Measurements from ENCODE around the gene MBD5. TPM values are rescaled to one million over a fixed set of nuclear protein-coding genes. Genes with fewer than 3 reads are reported as not detected.

The MBD5 gene
- total RNA-seq, 1 donor from 2014 or later, result 46.5 TPM

DNA sequence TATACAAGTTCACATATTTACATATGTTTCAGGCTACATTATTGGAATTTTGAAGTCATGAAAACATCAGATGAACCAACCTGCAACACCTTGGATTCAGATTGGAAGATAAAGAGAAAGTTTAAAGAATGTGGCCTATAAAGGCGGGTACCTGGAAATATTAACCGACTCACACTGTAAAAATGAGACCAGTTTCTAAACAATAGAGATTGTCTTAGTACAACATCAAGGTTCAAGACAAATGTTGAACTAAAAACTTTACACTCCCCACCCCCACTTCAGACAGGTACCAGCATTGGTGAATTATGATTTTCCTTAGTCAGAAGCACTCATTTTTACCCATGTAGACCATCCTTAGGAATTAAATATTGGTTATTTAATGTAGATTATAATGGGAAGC, 437.3 kb downstream of the MBD5 start:
- DNase-seq (ENCODE audit: low read depth), result no peak

DNA sequence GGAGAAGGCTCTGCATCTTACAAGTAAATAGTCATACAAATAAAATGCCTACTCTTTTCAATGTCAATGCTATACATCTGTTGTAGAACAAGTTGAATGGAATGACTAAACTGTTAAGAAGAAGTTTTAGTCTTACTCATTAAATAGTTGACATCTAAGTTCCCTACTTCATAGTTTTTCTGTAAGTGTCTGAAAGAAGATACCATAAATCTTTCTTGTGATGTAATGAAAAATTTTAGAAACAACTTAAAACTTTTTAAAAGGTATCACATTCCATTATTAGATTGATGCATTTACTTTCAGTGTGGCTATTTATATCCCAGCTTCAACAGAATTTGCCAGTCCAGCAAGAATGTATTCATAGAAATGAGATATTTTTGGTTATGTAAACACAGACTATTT, 438.5 kb downstream of the MBD5 start:
- no peak for DNase-seq (ENCODE audit: low read depth)

DNA sequence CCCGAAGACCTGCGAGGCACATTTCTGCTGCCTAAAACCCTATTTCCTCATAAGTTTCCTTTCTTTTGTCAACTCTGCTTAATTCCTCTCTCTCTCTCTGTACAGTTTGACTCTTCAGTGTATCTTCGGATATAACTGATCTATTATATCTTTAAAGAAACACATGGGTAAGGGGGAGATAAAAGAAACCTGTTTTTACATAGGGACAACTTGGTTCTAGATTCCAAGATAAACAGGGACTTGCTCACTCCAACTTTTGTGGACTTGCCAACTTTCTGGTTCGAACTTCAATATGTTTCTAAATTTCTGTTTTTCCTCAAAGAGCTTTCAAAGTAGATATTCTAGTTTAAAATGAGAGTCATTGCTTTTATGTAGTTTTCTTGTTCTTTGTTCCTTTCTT, 441.0 kb downstream of the MBD5 start:
- DNase-seq (ENCODE audit: low read depth), result no peak

DNA sequence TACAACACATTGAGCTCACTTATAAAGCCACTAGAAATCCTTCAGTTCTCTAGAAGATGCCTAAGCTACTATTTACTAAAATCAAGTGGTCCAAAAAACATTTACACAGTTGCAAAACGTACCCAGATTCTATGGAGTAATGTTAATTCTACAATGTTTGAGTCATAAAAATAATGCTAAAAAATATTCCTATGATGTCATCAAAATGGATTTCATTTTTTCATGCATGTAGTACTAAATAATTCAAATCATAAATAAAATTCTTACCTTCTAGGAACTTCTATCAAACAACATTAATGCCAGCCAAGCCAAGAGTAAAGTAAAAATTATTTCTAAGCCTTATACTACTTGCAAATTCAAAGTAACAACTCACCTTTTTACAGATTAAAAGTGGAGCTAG, 454.7 kb downstream of the MBD5 start:
- no peak for DNase-seq (ENCODE audit: low read depth)

DNA sequence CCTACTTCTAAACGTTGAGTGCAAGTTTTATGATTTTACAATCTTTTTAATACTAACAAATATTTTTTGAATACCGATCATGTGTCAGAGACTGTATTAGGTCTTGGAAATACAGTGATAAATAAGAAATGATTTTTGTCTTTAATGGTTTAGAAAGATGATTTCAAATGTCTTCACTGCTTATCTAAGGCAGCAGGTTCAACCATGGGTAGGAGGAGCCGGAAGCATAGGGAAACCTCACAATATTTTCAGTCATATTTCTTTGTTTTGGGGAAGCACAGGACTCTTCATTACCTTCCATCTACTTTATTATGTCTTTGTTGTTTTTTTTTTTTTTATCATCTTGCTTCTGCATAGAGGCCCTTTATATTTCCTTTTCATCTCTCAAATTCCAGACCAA, 458.5 kb downstream of the MBD5 start:
- no peak for DNase-seq (ENCODE audit: low read depth)

DNA sequence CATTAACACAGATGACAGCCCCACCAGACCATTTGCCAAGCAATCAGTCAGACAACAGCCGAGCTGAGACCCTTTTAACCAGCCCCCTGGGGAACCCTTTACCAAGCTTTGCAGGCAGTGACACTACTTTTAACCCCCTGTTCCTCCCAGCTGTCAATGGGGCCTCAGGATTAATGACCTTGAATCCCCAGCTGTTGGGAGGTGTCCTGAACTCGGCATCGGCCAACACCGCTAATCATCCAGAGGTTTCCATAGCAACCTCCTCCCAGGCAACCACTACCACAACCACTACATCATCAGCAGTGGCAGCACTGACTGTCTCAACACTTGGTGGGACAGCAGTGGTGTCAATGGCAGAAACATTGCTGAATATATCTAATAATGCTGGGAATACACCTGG, 462.8 kb downstream of the MBD5 start:
- DNase-seq (ENCODE audit: low read depth), result no peak

DNA sequence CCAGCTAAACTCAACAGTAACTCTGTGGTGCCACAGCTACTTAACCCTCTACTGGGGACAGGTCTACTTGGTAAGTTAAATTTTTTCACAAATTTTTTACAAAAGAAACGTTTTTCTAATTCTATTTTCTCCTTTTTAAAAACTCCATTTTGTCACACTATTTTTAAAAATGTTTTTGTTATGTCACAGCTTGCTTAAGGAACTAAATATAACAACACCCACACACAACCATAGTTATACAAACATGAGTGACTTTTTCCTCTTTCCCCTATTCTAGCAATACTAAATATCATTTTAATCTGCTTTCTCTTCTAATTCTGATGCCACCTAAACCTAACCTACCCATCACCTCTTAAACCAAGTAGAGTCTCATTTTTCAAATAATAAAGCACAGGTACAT, 463.2 kb downstream of the MBD5 start:
- DNase-seq (ENCODE audit: low read depth), result no peak

DNA sequence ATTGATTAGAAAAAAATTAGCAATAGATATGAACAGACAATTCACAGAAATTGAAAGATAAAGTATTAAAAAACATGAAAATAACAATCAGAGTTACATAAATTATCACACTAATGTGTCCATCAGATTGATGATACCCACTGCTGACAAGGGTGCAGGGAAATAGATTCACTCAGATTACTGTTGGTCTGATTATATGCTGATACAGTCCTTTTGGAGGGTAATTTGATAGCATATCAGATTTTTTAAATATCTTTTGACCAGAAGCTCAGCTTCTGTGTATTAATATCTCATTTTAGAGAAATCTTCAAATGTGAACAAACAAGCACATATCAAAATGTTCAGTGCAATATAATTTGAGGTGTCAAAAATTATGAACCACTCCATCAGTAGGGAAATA, 465.8 kb downstream of the MBD5 start:
- DNase-seq (ENCODE audit: low read depth), result no peak

DNA sequence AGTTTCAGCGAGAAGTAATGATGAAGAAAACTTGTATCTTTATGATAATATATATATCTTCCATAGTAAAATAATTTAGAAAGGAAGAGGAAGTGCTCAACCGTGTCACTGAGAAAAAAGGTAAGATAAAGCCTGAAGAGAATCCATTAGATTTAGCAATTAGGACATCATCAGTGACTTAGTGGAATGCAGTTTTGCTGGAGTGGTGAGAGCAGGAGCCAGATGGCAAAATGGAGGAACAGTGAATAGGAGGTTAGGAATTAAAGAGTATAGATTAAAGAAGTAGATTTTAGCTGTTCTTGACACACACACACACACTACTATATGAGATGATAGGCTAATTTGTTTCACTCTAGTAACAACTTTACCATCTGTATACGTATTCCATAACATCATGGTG, 466.5 kb downstream of the MBD5 start:
- no peak for DNase-seq (ENCODE audit: low read depth)

DNA sequence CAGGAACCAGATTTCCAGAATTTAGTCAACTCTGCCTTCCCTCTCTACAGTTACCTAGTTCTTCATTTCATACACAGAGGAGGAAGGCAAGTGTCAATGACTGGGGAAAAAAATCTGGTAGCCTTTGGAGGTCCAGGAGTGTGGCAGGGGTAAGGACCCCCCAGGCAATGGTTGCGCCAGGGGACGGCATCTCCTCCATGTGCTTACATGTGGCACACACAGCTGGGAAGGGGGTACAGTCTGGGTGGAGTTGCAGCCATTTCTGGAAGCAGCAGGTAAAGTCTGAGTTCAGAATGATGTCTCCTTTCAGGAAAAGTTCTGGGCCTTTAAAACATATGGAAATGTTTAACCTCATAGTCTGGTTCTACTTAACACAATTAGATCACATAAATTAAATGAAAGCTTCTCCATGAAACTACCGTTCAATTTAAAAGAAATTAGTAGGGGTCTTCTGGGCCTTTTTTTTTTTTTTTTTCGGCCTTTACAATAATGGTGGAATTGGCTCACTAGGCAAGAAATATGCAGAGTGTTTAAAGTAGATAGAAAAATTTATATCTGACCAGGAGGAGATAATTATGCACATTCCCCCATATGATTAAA, 470.0 kb downstream of the MBD5 start:
- no peak for DNase-seq (ENCODE audit: low read depth)

DNA sequence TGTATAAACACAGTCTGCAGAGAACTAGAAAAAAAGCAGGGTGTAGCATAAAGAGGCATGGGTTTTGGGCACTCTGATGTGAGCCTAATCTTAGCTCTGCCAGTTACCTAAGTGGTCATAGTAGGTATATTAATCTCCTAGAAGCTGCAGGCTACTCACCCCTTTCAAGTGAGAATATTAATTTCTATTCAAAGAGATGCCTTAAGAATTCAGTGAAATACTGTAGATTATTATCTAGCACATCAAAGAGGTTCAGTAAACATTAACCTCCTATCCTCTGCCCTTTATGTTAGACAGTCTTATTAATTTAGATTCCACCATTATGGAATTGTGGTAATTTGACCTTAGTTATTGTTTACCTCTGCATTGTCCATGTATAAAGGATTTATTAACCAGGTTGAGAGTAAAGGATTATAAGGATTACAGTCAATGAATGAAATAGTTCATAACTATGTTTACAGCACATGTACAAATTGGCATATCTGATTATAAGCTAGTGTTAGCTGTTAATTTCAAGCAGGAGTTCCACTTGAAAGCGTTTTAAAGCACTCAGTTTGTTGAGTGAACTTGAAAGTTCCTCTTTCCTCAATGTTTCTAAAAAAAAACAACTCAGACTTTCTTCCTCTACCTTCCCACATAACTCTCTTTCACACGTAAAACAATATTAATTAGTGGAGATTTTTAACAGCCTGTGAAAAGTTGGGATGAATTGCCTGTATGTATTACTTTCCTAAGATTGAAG, 473.1 kb downstream of the MBD5 start:
- peak; percentile 20 for DNase-seq (ENCODE audit: low read depth)

DNA sequence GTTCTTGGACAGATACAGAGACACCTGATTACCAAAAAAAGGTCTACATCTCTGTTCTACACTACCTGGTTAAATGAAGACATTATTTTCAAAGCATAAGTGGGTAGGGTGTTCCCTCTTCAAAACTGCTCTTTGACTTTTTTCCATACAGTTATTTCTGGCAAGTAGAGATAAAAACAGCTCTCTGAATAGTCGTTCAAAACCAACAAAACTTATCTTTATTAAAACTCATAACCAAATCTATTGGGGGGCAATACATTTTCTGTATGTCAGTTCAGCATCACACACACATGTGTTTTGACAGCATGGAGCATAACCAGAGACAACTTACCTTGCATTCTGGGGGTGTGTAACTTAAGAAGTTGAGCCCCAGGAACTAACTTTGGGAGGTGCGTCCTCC, 474.7 kb downstream of the MBD5 start:
- no peak for DNase-seq (ENCODE audit: low read depth)

DNA sequence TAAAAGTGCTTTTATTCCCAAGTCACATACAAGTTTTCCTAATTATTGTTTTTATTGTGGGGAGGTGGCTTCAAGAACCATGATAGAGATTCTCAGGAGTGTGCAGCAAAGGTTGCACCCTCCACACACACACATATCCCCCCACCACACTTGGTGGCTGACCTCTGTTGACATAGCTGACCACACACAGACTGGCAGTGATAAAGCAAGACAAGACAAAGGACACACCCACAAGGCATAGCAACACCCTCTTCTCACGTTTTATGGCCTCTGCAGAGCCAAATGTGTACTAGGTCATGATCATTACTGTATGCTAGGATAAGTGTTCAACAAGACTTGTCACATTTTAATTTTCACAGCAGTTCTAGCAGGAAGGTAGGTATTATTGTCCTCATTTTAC, 480.7 kb downstream of the MBD5 start:
- no peak for DNase-seq (ENCODE audit: low read depth)

DNA sequence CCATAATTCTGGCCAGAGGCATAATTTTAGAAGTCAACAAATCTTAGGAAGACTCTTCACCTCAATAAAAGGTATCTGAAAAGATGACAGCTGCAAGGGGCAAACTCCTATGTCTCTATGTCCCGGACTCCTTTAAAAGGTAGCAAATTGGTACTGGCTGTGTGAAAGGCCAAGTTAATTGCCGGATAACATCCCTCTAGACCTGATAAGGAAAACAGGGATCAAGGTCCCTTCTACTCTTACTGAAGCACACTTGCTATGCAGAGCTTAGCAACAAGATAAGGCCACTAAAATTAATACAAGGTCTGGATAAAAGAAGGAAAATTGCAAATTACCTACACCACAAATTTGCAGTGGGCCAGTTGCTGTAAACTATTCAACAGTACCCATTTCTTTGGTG, 482.6 kb downstream of the MBD5 start:
- DNase-seq (ENCODE audit: low read depth), result no peak

DNA sequence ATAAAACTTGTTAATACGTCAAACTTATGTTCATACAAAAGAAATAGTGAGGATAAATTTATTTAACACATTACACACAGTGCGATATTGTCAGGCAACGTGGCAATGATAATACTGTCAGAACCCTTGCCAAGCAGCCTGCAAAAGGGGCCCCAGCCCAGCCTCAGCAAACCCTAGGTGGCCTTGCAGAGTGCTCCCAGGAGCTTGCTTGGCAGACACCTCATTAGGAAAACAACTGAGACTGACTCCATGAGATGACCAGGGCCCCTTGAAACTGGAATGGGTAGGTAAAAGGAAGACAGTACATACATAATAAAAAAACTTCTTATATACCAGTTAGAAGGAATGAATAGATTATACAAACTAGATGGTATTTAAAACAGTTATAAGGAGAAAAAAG, 487.1 kb downstream of the MBD5 start:
- no peak for DNase-seq (ENCODE audit: low read depth)

DNA sequence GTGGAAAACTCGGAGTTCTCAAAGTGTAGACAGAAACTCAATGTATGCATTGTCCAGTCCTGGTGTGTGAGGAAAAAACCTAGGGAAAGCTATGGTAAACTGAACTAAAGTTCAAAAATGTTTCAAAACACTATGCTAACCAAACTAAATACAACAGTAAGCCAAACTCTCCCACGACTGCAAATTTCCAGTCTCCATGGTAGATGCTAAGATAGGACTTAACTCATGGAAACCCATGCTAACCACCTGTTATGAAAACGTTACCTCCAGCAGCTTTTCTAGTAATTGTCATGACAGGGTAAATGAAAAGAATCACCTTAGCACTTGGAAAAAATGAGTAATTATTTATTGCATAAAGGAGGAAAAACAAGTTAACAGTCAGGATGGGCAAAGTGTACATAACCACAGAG, 488.0 kb downstream of the MBD5 start:
- DNase-seq (ENCODE audit: low read depth), result no peak

DNA sequence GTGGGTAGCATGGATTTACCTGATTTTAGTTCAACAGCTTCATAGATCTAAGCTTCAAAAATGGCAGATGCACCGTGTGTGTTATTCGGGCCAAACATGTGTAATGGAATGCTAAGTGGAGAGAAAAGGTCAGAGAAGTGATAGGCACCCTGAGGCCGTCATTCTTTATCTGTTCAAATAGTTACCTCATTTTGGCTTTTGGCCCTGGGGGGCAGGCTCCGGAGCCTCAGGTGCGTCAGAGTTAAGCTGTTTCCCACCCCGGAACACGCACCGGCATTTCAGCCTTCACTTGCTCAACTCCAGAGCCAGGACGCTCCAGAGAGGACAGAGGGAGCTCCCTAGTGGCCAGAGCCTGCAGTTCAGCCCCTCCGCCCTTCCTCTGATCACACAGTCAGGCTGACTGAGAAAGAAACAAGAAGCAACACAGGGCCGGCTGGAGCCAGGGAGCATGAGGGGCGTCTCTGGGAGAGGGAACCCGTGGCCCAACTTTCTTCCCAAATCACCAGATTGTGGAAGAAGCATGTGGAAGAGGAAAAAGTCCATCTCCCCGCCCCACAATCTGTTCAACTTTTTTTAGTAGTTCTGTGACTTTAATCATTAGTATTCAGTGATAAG, 488.5 kb downstream of the MBD5 start:
- DNase-seq (ENCODE audit: low read depth), result peak; percentile 69

DNA sequence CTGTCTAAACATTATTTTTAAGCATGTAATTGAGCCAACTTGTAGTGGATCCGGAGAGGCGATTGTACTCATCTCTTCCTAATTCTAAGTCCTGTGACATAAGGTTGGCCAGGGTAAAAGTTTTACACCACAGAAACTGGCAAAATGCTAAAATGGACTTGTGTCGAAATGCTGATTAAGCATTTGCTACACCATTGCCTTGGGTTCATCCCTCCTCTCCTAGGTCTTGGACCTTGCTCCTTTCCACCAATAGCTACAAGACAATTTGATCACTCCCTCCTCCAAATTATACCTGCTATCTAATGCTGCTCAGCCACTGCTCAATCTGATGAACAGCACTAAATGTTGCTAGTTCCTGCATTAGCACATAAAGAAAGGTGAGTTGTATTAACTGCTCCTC, 491.0 kb downstream of the MBD5 start:
- no peak for DNase-seq (ENCODE audit: low read depth)

DNA sequence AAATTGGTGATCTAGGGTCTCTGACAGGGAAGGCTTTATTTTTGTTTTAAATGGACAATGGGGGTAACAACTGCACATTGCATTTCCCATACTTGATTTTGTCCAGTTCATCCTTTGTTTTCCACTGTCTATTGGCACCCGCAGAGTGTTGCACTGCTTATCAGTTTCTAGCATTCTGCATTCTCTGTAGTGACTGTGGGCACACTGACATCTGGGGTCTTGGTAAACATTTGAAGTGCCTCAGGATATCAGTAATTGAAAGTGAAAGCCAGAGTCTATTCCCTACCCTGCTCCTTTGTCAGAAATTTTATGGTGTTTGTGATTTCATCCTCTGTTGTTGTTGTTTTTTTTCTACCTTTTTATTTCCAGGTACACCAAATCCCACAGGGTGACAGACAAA, 491.6 kb downstream of the MBD5 start:
- DNase-seq (ENCODE audit: low read depth), result no peak

DNA sequence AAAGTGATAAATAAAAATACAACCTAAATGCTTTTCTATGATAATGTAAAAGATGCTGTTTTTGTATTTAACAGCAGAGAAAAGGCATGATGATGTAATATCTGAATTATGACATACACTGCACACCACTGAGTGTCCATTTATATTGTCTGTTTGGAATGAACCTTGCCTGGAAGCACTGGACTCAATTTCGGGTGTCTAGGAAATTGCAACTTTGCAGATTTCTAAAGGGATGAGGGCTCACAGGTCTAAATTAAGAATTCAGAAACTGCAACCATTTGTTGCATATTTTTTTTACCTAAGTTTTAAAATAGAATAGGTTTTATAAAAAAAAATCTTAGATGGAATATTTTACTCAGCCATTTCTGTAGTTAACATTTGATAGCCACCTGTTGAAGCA, 492.5 kb downstream of the MBD5 start:
- no peak for DNase-seq (ENCODE audit: low read depth)

DNA sequence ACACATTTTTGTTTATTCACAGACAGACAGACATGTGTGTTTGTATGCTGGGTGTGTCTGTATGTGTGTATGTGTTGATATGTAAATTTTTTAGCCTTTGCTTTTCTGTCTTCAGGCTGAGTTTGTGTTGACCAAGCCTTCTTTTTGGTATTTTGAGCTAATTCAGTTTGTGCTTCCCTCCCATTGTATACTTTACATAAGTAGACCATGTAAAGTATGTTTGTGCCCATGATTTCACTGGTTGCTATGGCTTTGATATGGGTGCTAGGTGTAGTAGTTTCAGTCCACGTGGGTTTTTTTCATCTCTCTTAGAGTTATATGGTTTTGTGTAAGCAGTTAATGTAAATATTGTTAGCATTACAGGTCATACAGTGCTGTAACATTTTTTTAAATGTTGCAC, 494.2 kb downstream of the MBD5 start:
- DNase-seq (ENCODE audit: low read depth), result no peak

DNA sequence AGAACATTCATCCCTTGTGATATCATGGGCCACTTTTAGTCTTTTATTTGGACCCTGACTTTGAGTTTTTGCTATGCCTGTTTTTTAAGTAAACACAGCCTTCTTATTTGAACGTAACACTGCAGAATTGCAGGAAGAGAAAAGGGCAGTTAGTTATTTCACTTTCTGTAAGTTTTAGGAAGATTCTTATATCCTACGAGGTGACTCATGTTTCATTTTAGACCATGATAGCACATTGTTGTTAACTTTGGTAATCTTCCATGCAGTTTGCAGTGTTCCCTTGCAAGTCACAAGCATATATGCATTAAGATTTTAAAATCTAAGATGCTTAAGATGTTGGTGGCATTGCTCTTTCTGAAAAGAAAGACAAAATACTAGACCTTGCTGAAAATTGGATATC, 495.1 kb downstream of the MBD5 start:
- DNase-seq (ENCODE audit: low read depth), result no peak

DNA sequence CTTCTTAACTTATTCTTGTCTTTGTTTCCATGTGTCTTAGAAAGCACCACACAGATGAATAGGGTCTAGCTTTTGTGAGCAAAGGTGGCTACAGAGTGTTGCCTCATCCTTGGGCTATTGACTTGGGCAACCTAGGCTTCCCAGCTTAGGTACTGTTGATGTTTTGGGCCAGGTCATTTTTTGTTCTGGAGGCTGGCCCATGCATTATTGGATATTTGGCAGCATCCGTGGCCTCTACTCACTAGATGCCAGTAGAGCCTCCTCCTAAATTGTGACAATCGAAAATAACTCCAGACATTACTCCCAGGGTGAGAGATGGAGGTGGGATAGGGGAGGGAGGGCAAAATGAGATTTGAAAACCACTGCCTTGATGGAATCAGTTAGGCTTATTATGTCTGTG, 496.4 kb downstream of the MBD5 start:
- no peak for DNase-seq (ENCODE audit: low read depth)

DNA sequence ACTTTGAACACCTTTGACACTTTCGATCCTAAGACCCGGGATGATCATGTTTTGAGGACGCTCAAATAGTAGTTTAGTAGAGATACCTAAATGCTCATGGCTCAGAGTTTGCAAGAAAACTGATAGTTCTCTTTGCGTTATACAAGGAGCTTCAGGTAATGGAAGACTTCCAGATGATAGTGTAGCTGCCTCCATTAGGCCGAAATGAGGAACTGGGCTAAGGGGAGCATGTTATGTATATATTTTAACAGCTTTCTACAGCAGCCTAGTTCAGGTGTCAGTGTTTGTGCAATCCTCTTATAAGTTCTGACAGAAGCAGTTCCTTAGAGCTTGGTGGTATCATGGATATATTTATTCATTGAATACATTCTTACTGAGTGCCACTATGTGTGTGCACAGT, 496.9 kb downstream of the MBD5 start:
- DNase-seq (ENCODE audit: low read depth), result no peak
